ENCODE measurements around the gene FAM78B.

The FAM78B gene

DNA sequence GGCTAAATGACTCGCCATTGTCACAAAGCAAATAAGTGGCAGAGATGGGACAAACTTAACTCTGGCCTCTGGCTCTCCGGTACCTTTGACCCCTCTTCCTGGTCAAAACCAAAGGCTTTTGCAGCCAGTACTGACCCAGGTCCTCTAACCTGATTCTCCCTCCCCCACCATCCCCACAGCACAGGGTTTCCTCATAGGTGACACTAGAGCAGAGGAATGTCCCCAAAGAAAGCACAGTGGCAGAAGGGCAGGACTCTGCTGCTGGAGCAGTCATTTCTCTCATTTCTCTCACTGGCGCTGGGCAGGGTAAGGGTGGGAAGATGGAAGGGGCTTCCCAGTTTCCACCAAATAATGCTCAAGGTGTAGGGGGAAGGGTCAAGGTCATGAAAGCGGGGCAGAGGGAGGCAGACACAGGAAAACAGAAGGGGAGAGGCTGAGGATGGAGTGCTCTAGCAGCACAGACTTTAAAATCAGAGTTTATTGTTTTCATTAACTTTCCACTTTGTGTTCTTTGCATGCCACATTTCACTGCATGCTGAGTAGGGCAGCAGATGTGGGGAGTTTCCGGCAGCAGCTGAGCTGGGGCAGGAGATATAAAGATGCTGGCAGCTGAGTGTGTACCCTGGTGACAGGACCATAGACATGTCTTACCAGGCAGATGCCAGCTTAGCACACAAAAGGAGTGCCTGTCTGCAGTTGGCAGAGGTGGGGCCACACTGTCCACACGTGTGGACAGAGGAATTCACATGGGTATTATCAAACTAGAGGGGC, 80.5 kb downstream of the FAM78B start:
- TF ChIP-seq POLR2A (IDR thresholded peaks at IDR 0.05; ENCODE audit: low read length) (no peak), GATA1 (IDR thresholded peaks at IDR 0.05; ENCODE audit: low read depth, low read length) (no peak)
- DNase-seq: no peak

DNA sequence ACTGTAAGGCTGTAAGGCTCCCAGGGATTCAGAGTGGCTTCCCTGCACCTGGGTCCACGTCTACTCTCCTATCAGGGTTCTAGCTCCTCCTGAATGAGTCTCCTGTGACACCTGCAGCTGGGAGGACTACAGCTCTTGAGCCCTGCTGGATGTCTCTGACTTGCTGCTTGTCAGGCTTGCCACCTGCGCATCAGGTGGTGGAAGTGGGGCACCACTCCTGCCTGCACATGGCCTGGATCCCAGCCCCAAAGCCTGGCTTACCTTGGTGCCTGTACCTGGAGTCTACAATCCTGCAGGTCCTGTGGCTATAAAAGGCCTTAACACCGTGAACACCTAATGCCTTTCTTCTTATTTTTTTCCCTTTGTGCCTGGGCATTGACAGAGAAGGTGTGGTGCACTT, 82.2 kb downstream of the FAM78B start:
- DNase-seq: no peak
- TF ChIP-seq GATA1 (IDR thresholded peaks at IDR 0.05; ENCODE audit: low read depth, low read length): no peak
- TF ChIP-seq POLR2A (IDR thresholded peaks at IDR 0.05; ENCODE audit: low read length): no peak

DNA sequence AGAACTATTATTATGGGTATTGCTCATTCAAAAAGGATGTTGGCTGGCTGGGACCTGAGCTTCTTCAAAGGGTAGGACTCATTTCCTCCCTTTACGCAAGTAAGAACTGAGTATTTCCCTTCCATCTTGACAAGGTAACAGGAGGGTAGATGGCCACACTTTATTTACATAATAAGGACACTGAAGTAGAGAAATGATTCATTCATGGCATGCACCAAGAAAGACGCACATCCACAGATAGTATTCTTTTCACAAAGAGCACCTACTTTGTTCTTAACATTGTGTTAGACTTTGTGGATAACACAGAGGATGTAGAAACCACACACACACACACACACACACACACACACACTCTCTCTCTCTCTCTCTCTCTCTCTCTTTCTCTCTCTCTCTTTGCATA, 82.9 kb downstream of the FAM78B start:
- DNase-seq: no peak
- no peak for TF ChIP-seq GATA1 (IDR thresholded peaks at IDR 0.05; ENCODE audit: low read depth, low read length)
- no peak for TF ChIP-seq POLR2A (IDR thresholded peaks at IDR 0.05; ENCODE audit: low read length)

DNA sequence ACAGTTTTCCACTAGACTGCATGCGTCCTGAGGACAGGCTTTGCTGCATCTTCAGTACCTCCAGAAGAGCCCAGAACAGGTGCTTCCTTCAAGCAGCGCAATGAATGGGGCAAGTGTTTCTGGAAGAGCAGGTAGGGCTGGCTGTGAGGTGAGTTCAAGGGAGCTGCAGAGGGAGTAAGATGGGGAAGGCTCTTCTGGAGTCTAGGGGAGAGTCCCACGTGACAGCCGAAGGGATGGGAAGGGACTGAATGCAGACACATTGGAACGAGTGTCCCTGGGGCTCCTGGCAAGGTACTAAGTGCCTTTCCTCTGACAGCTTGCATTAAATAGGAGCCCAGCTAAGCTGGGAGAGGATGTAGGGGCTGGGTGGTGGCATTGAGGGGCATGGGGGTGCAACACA, 84.2 kb downstream of the FAM78B start:
- TF ChIP-seq GATA1 (IDR thresholded peaks at IDR 0.05; ENCODE audit: low read depth, low read length) (no peak), POLR2A (IDR thresholded peaks at IDR 0.05; ENCODE audit: low read length) (no peak)

DNA sequence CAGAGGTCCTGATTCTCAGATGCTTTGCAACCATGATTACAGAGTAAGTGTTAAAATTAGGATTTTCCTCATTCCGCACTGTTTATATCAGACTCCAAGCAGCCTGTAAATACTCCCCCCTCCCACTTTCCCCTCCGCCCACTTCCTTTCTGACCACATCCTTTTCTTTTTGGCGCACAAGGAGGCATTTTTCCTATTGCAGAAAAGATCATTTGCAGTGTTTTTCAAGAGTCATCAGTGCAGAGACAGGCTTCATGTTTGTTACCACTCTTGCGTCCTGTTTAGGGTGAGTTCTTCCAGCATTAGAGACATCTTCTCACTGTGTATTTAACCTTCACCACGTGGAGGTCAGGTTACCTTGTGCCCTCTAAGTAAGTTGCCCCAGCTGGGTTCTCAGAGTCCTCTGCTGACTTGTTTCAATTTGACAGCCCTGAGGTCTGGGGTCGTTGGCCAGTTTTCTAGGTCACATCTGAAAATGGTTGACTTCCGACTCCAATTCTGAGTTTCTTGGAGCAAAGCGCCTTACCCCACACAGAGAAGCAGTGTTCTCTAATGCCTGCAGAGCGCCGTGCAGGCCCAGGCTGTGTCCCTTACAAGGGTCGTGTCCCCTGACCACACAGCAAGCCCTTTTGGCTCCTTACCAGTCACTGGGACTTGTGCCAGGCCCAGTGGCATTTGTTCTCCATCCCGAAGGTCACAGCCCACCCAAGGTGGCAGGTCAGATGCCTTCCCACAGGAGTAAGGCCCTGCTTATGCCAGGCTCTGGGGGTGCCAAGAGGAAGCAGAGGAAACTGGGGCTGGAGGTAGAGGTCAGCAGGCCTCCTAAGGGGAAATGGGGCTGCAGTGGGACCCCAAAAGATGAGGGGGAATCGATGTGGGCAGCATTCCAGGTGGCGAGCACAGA, 85.6 kb downstream of the FAM78B start:
- no peak for DNase-seq

More for the DNA sequence above, 84.2 kb downstream of the FAM78B start:
- DNase-seq: no peak

DNA sequence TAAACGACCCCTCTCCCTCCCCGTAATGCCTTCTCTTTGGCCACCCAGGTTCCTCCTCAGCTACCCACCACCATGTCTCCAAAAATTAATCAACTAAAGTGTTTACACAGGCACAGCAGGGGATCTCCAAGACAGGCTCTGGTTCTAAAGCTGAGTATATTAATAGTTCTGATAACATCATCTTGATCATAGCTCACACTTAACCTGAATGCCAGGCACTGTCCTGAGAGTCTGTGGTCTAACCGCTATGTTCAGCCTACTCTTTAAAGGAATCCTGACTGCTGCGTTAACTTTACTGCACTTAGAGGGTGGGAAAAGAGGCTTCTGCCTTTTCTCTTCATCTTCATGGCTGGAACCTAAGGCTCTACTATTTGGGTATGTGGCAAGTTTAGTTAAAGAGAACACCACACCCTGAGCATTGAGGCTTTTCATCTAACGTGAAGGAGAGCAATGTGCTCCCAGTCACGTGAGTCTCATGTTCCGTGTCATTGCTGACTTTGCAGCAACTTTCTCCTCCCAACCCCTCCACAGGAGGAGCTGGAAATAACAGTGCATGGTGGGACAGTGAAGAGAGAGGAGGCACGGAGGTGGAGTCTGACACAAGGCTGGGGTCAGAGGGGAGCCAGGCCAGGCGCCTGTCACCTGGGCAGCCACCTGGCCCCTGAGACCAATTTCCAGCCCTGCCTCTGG, 86.4 kb downstream of the FAM78B start:
- TF ChIP-seq GATA1 (IDR thresholded peaks at IDR 0.05; ENCODE audit: low read depth, low read length) (no peak), POLR2A (IDR thresholded peaks at IDR 0.05; ENCODE audit: low read length) (no peak)
- DNase-seq: no peak

More for the DNA sequence above, 85.6 kb downstream of the FAM78B start:
- no peak for TF ChIP-seq POLR2A (IDR thresholded peaks at IDR 0.05; ENCODE audit: low read length)
- no peak for TF ChIP-seq GATA1 (IDR thresholded peaks at IDR 0.05; ENCODE audit: low read depth, low read length)

DNA sequence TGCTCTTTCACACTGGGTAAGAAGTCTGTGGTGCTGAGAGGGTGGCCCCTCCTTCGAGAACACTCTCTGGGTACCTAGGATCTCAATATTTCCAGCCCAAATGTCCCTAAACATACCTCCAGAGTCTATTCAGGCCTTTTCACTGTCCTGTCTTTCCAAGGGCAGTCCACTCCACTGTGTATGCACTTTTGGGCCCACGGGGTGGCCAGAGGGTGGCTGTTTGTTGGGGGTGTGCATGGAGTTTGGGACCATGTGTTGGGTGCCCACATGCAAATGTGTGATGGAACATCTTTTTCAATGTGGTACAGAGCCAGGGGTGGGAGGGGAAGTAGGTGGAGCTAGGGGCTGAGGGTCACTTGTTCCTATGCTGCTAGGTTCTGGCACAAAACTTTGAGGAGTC, 87.5 kb downstream of the FAM78B start:
- TF ChIP-seq POLR2A (IDR thresholded peaks at IDR 0.05; ENCODE audit: low read length) (no peak), GATA1 (IDR thresholded peaks at IDR 0.05; ENCODE audit: low read depth, low read length) (no peak)
- DNase-seq: no peak

DNA sequence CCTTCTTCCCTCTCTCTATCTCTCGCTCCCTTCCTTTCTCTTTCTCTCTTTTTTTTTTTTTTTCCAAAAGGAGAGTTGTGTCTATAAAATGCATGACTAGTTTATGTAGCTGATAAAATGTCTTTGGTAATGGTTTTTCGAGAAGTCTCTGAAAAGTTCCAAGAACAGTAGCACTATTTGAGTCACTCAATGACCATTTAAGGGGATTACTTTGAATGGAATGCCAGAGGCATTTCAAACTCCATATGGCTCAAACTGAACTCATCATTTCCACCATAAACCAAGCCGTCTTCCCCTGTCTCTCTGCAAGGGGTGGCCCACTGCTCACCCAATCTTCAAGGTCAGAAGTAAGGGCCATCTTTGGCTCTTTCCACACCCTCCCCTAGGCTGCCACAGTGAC, 93.3 kb downstream of the FAM78B start:
- DNase-seq: no peak
- TF ChIP-seq GATA1 (IDR thresholded peaks at IDR 0.05; ENCODE audit: low read depth, low read length) (no peak), POLR2A (IDR thresholded peaks at IDR 0.05; ENCODE audit: low read length) (no peak)

DNA sequence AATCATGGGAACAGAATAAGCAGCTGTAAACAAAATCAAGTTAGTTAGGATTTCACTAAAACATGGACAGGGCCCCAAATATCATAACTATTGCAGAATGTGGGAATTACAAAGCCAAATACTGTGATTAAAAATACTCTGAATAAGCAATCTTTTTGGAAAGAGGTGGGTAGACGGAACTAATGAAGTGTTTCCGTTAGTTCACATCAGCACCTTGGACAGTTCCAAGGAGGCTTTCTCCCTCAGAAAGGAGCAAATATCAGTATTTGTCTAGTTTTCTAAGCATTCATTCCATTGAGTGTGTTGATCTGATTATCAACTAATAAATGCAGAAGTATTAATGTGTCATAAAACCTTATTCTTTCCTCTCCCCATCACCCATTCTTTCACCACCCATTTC, 97.4 kb downstream of the FAM78B start:
- peak; percentile 9 to 19 for DNase-seq
- no peak for TF ChIP-seq POLR2A (IDR thresholded peaks at IDR 0.05; ENCODE audit: low read length)

DNA sequence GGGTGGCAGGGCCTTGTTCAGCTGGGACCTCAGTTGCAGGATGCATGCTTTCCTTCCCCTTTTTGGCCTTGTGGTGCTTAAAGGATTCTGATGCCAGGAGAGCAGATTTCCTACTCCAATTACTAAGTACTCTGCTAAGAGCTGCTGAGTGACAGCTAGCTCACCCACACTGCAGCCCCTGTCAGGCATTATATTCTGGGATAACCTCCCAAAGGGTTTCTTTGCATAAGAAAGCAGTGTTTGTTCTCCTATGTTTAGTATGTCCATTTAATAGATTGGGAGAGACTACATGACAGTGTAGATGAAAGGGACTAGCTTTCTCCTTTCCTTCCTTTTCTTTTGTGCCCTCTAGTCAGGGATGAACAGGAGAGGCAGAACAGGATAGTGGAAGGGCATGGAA, 100.7 kb downstream of the FAM78B start:
- DNase-seq: no peak
- TF ChIP-seq GATA1 (IDR thresholded peaks at IDR 0.05; ENCODE audit: low read depth, low read length): no peak
- TF ChIP-seq POLR2A (IDR thresholded peaks at IDR 0.05; ENCODE audit: low read length): no peak

DNA sequence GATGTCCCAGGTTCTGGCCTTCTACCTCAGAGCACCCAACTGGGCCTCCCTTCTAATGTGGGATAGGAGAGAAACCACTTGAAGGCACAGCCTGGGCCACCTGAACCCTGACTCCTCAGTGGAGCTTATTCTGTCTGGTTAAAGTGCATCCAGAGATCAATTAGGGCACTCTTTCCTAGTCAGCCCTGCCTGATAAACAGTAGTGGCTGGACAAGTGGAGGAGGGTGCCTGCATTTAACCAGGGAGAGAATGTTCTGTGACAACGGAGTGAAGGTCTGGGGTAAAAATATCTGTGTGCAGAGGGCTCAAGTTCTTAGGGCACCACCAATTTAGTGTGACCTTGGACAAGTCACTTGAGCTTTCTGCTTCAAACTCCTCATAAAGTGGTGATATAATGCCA, 101.8 kb downstream of the FAM78B start:
- DNase-seq: no peak

DNA sequence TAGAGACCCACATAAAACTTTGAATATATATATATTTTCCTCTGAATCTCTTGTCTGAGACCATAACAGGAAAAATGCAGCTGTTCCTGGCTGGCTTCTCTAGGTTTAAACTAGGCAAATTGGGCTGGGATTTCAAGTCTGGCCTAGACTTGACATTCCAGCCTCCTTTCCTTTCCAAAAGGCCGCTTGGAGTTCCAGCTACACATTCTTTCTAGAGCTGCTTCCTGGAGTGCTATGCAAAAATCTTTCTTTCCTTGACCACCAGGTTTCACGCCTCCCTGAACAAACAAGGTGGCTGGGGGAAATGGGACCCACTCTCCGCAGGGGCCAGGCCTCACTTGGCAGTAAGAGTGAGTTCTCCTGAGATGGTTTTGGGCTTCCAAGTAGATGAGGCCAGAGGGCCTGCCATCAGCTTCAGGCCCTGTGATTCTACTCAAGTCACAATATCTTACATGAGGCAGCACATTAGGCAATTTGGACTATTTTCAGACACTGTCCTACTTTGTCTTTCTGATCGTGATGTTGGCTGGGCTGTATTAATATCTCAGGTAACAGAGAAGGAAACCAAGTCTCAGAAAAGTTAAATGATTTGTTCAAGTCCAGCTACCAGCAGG, 102.4 kb downstream of the FAM78B start:
- TF ChIP-seq GATA1 (IDR thresholded peaks at IDR 0.05; ENCODE audit: low read depth, low read length): no peak
- no peak for TF ChIP-seq POLR2A (IDR thresholded peaks at IDR 0.05; ENCODE audit: low read length)
- DNase-seq: no peak

More for the DNA sequence above, 101.8 kb downstream of the FAM78B start:
- TF ChIP-seq GATA1 (IDR thresholded peaks at IDR 0.05; ENCODE audit: low read depth, low read length): no peak
- TF ChIP-seq POLR2A (IDR thresholded peaks at IDR 0.05; ENCODE audit: low read length): no peak

DNA sequence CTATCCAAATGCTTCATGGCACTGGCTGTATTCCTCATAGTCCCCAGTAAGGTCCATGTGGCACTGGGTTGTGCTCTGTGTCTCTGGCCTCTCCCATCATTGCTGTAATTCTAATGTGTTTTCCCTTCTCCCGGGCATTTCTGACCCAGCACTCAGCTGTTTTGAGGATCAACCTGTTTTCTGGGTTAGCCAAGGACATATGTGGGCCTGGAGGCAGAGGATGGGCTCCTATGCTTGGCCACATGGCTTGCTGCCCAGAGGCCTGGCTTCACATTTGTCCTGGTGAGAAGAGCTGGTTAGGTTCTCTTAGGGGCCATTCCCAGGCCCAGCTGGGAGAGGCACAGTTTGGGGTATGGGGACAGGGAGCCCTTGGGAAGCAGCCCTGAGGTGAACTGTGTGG, 103.1 kb downstream of the FAM78B start:
- DNase-seq: no peak
- TF ChIP-seq GATA1 (IDR thresholded peaks at IDR 0.05; ENCODE audit: low read depth, low read length) (no peak), POLR2A (IDR thresholded peaks at IDR 0.05; ENCODE audit: low read length) (no peak)
